HG03039 (cell line): ENCODE measurements around the gene OGFR.
"Not testable (repeated sequence)": the region's sequence is repeated elsewhere in the genome, so short reads cannot be mapped to it uniquely, and the experiment has no call there.

Source experiments
- ATAC-seq: cut with Tn5 transposase; IDR thresholded peaks from one replicate; pipeline ENCODE4 v1.9.1; 2021; ENCODE audit warnings: mild to moderate bottlenecking, moderate library complexity; ENCODE audit not compliant: unreplicated experiment

The OGFR gene

GRCh38 chr20:62836967-62837490 is 32.4 kb downstream of the OGFR start:
- no peak for ATAC-seq

GRCh38 chr20:62837790-62838127 is 33.1 kb downstream of the OGFR start:
- no peak for ATAC-seq

GRCh38 chr20:62838128-62838891 is 33.7 kb downstream of the OGFR start:
- ATAC-seq, result no peak

- no peak for ATAC-seq
Measured at GRCh38 chr20:62839261-62839660, 34.6 kb downstream of the OGFR start.

- ATAC-seq, result no peak
Measured at GRCh38 chr20:62839816-62840215, 35.2 kb downstream of the OGFR start.

- ATAC-seq, result no peak
Measured at GRCh38 chr20:62840244-62841197, 35.9 kb downstream of the OGFR start.

GRCh38 chr20:62841705-62842212 is 37.1 kb downstream of the OGFR start:
- ATAC-seq, result no peak

GRCh38 chr20:62843656-62844055 is 39.0 kb downstream of the OGFR start:
- ATAC-seq, result no peak

GRCh38 chr20:62844182-62844581 is 39.5 kb downstream of the OGFR start:
- no peak for ATAC-seq

- no peak for ATAC-seq
Measured at GRCh38 chr20:62845416-62846160, 41.0 kb downstream of the OGFR start.

GRCh38 chr20:62846166-62846890 is 41.7 kb downstream of the OGFR start:
- no peak for ATAC-seq

- ATAC-seq, result not testable (repeated sequence)
Measured at GRCh38 chr20:62848917-62849316, 44.3 kb downstream of the OGFR start.

- no peak for ATAC-seq
Measured at GRCh38 chr20:62849431-62849830, 44.8 kb downstream of the OGFR start.

- no peak for ATAC-seq
Measured at GRCh38 chr20:62850333-62850974, 45.8 kb downstream of the OGFR start.

- ATAC-seq, result no peak
Measured at GRCh38 chr20:62852196-62852595, 47.6 kb downstream of the OGFR start.

GRCh38 chr20:62852841-62853240 is 48.2 kb downstream of the OGFR start:
- no peak for ATAC-seq

- not testable (repeated sequence) for ATAC-seq
Measured at GRCh38 chr20:62853304-62853703, 48.7 kb downstream of the OGFR start.

GRCh38 chr20:62854121-62854520 is 49.5 kb downstream of the OGFR start:
- no peak for ATAC-seq

- no peak for ATAC-seq
Measured at GRCh38 chr20:62855120-62855519, 50.5 kb downstream of the OGFR start.
